Measurements from ENCODE around the gene GNB5.

The GNB5 gene

GRCh38 chr15:52193791-52194190, 2.6 kb upstream of the GNB5 start:
- H2AFZ ChIP-seq (ENCODE audit: low read depth, low read length), result no peak overlapping the region
- H3K4ac ChIP-seq (ENCODE audit: low read depth in 1 of 2, low read length in 2 of 2), result no peak overlapping the region
- H3K9ac ChIP-seq (ENCODE audit: low read length), result no peak overlapping the region
- no peak overlapping the region for H2BK5ac ChIP-seq (ENCODE audit: low read depth, low read length, poor library complexity, severe bottlenecking)
- no peak overlapping the region for H2BK15ac ChIP-seq (ENCODE audit: low read depth, poor library complexity, severe bottlenecking)
- H3K27me3 ChIP-seq (ENCODE audit: control insufficient read depth in 1 of 2, insufficient read depth in 1 of 2, low read length in 2 of 2), result no peaks in the 10 kb centered on the region
- no peaks in the 10 kb centered on the region for H3K79me1 ChIP-seq (replicated peaks; ENCODE audit: low read length, poor library complexity, severe bottlenecking)
- H3K23ac ChIP-seq (ENCODE audit: low read length in 2 of 2), result no peak overlapping the region
- H3K4me2 ChIP-seq (ENCODE audit: low read length, poor library complexity, severe bottlenecking), result no peak overlapping the region
- no peak overlapping the region for H2BK12ac ChIP-seq (ENCODE audit: low read length in 2 of 2)
- H2BK120ac ChIP-seq (ENCODE audit: low read depth, low read length), result no peak overlapping the region
- no peaks in the 10 kb centered on the region for H3K9me3 ChIP-seq (ENCODE audit: control insufficient read depth, low read length)
- H4K91ac ChIP-seq (ENCODE audit: low read length), result no peak overlapping the region
- H2AK5ac ChIP-seq (ENCODE audit: low read length, severe bottlenecking), result no peak overlapping the region
- no peak overlapping the region for H3K14ac ChIP-seq (ENCODE audit: low read length in 2 of 2)
- H3K4me1 ChIP-seq (ENCODE audit: control insufficient read depth, insufficient read depth, low read depth, low read length), result peaks cover 2% of the 10 kb centered on the region
- H3K18ac ChIP-seq (ENCODE audit: low read depth in 1 of 2, low read length in 2 of 2), result no peak overlapping the region
- H3K36me3 ChIP-seq (ENCODE audit: control insufficient read depth in 1 of 2, insufficient read depth in 2 of 2, low read depth in 1 of 2, low read length in 2 of 2), result no peaks in the 10 kb centered on the region
- H3K4me3 ChIP-seq (ENCODE audit: insufficient read depth in 1 of 2, low read depth in 1 of 2, low read length in 2 of 2), result no peak overlapping the region
- DNase-seq, result no peak
- no peak overlapping the region for H4K8ac ChIP-seq (ENCODE audit: low read length)
- no peak overlapping the region for H3K27ac ChIP-seq (ENCODE audit: low read length, poor library complexity, severe bottlenecking)
- no CpG with 5 or more reads among the region's 1 CpG for WGBS

- no peak overlapping the region for H2BK5ac ChIP-seq (ENCODE audit: low read depth, low read length, poor library complexity, severe bottlenecking)
- no peak overlapping the region for H3K4ac ChIP-seq (ENCODE audit: low read depth in 1 of 2, low read length in 2 of 2)
- H4K8ac ChIP-seq (ENCODE audit: low read length), result no peak overlapping the region
- no peak overlapping the region for H3K4me2 ChIP-seq (ENCODE audit: low read length, poor library complexity, severe bottlenecking)
- H3K9me3 ChIP-seq (ENCODE audit: control insufficient read depth, low read length), result no peaks in the 10 kb centered on the region
- H4K91ac ChIP-seq (ENCODE audit: low read length), result no peak overlapping the region
- H3K9ac ChIP-seq (ENCODE audit: low read length), result no peak overlapping the region
- WGBS, result 85% methylated on average over 4 of the region's 4 CpGs
- no peak overlapping the region for H2BK120ac ChIP-seq (ENCODE audit: low read depth, low read length)
- DNase-seq, result no peak
- H3K79me1 ChIP-seq (replicated peaks; ENCODE audit: low read length, poor library complexity, severe bottlenecking), result no peaks in the 10 kb centered on the region
- H2AK5ac ChIP-seq (ENCODE audit: low read length, severe bottlenecking), result no peak overlapping the region
- no peak overlapping the region for H3K23ac ChIP-seq (ENCODE audit: low read length in 2 of 2)
- H2AFZ ChIP-seq (ENCODE audit: low read depth, low read length), result no peak overlapping the region
- peaks cover 2% of the 10 kb centered on the region for H3K4me1 ChIP-seq (ENCODE audit: control insufficient read depth, insufficient read depth, low read depth, low read length)
- H3K14ac ChIP-seq (ENCODE audit: low read length in 2 of 2), result no peak overlapping the region
- H3K4me3 ChIP-seq (ENCODE audit: insufficient read depth in 1 of 2, low read depth in 1 of 2, low read length in 2 of 2), result no peak overlapping the region
- H3K27me3 ChIP-seq (ENCODE audit: control insufficient read depth in 1 of 2, insufficient read depth in 1 of 2, low read length in 2 of 2), result no peaks in the 10 kb centered on the region
- H3K18ac ChIP-seq (ENCODE audit: low read depth in 1 of 2, low read length in 2 of 2), result no peak overlapping the region
- H3K36me3 ChIP-seq (ENCODE audit: control insufficient read depth in 1 of 2, insufficient read depth in 2 of 2, low read depth in 1 of 2, low read length in 2 of 2), result no peaks in the 10 kb centered on the region
- H2BK12ac ChIP-seq (ENCODE audit: low read length in 2 of 2), result no peak overlapping the region
- H2BK15ac ChIP-seq (ENCODE audit: low read depth, poor library complexity, severe bottlenecking), result no peak overlapping the region
- no peak overlapping the region for H3K27ac ChIP-seq (ENCODE audit: low read length, poor library complexity, severe bottlenecking)
These were observed 2.1 kb upstream of the GNB5 start for GRCh38 chr15:52193321-52193720.

- Histone ChIP-seq H3K27ac (ENCODE audit: low read length, poor library complexity, severe bottlenecking) (no peak overlapping the region), H3K36me3 (ENCODE audit: control insufficient read depth in 1 of 2, insufficient read depth in 2 of 2, low read depth in 1 of 2, low read length in 2 of 2) (no peaks in the 10 kb centered on the region), H3K27me3 (ENCODE audit: control insufficient read depth in 1 of 2, insufficient read depth in 1 of 2, low read length in 2 of 2) (no peaks in the 10 kb centered on the region), H3K79me1 (replicated peaks; ENCODE audit: low read length, poor library complexity, severe bottlenecking) (no peaks in the 10 kb centered on the region), H2BK120ac (ENCODE audit: low read depth, low read length) (no peak overlapping the region), H2AK5ac (ENCODE audit: low read length, severe bottlenecking) (no peak overlapping the region), H3K4me3 (ENCODE audit: insufficient read depth in 1 of 2, low read depth in 1 of 2, low read length in 2 of 2) (no peak overlapping the region), H3K9me3 (ENCODE audit: control insufficient read depth, low read length) (no peaks in the 10 kb centered on the region), H3K4ac (ENCODE audit: low read depth in 1 of 2, low read length in 2 of 2) (no peak overlapping the region), H4K8ac (ENCODE audit: low read length) (no peak overlapping the region), H3K4me2 (ENCODE audit: low read length, poor library complexity, severe bottlenecking) (no peak overlapping the region), H2BK12ac (ENCODE audit: low read length in 2 of 2) (no peak overlapping the region), H3K23ac (ENCODE audit: low read length in 2 of 2) (no peak overlapping the region), H2AFZ (ENCODE audit: low read depth, low read length) (no peak overlapping the region), H2BK5ac (ENCODE audit: low read depth, low read length, poor library complexity, severe bottlenecking) (no peak overlapping the region), H3K14ac (ENCODE audit: low read length in 2 of 2) (no peak overlapping the region), H3K9ac (ENCODE audit: low read length) (no peak overlapping the region), H3K18ac (ENCODE audit: low read depth in 1 of 2, low read length in 2 of 2) (no peak overlapping the region), H4K91ac (ENCODE audit: low read length) (no peak overlapping the region), H2BK15ac (ENCODE audit: low read depth, poor library complexity, severe bottlenecking) (peak overlapping the region; percentile 70), H3K4me1 (ENCODE audit: control insufficient read depth, insufficient read depth, low read depth, low read length) (peaks cover 2% of the 10 kb centered on the region)
- no peak for DNase-seq
- 87% methylated on average over 11 of the region's 11 CpGs for WGBS
These were observed 4.3 kb downstream of the GNB5 start for GRCh38 chr15:52186651-52187486.

- H3K4me1 ChIP-seq (ENCODE audit: control insufficient read depth, insufficient read depth, low read depth, low read length), result no peaks in the 10 kb centered on the region
- H2AFZ ChIP-seq (ENCODE audit: low read depth, low read length), result no peak overlapping the region
- H3K36me3 ChIP-seq (ENCODE audit: control insufficient read depth in 1 of 2, insufficient read depth in 2 of 2, low read depth in 1 of 2, low read length in 2 of 2), result no peaks in the 10 kb centered on the region
- H3K27me3 ChIP-seq (ENCODE audit: control insufficient read depth in 1 of 2, insufficient read depth in 1 of 2, low read length in 2 of 2), result no peaks in the 10 kb centered on the region
- H2BK120ac ChIP-seq (ENCODE audit: low read depth, low read length), result no peak overlapping the region
- no peak overlapping the region for H3K18ac ChIP-seq (ENCODE audit: low read depth in 1 of 2, low read length in 2 of 2)
- no peak overlapping the region for H3K27ac ChIP-seq (ENCODE audit: low read length, poor library complexity, severe bottlenecking)
- no peaks in the 10 kb centered on the region for H3K79me1 ChIP-seq (replicated peaks; ENCODE audit: low read length, poor library complexity, severe bottlenecking)
- no peak overlapping the region for H3K23ac ChIP-seq (ENCODE audit: low read length in 2 of 2)
- H3K4me3 ChIP-seq (ENCODE audit: insufficient read depth in 1 of 2, low read depth in 1 of 2, low read length in 2 of 2), result no peak overlapping the region
- no peak overlapping the region for H3K14ac ChIP-seq (ENCODE audit: low read length in 2 of 2)
- no peak overlapping the region for H3K9ac ChIP-seq (ENCODE audit: low read length)
- DNase-seq, result no peak
- WGBS, result 88% methylated on average over 7 of the region's 7 CpGs
- no peak overlapping the region for H2BK5ac ChIP-seq (ENCODE audit: low read depth, low read length, poor library complexity, severe bottlenecking)
- no peak overlapping the region for H2AK5ac ChIP-seq (ENCODE audit: low read length, severe bottlenecking)
- H4K8ac ChIP-seq (ENCODE audit: low read length), result no peak overlapping the region
- H4K91ac ChIP-seq (ENCODE audit: low read length), result no peak overlapping the region
- H2BK15ac ChIP-seq (ENCODE audit: low read depth, poor library complexity, severe bottlenecking), result no peak overlapping the region
- H3K4me2 ChIP-seq (ENCODE audit: low read length, poor library complexity, severe bottlenecking), result no peak overlapping the region
- no peak overlapping the region for H3K4ac ChIP-seq (ENCODE audit: low read depth in 1 of 2, low read length in 2 of 2)
- no peaks in the 10 kb centered on the region for H3K9me3 ChIP-seq (ENCODE audit: control insufficient read depth, low read length)
- no peak overlapping the region for H2BK12ac ChIP-seq (ENCODE audit: low read length in 2 of 2)
These were observed 6.0 kb downstream of the GNB5 start for GRCh38 chr15:52185151-52185561.
